Measurements from ENCODE around the gene TNRC6B.
"Not testable (repeated sequence)": the region's sequence is repeated elsewhere in the genome, so short reads cannot be mapped to it uniquely, and the experiment has no call there.

TNRC6B gene, protein sequence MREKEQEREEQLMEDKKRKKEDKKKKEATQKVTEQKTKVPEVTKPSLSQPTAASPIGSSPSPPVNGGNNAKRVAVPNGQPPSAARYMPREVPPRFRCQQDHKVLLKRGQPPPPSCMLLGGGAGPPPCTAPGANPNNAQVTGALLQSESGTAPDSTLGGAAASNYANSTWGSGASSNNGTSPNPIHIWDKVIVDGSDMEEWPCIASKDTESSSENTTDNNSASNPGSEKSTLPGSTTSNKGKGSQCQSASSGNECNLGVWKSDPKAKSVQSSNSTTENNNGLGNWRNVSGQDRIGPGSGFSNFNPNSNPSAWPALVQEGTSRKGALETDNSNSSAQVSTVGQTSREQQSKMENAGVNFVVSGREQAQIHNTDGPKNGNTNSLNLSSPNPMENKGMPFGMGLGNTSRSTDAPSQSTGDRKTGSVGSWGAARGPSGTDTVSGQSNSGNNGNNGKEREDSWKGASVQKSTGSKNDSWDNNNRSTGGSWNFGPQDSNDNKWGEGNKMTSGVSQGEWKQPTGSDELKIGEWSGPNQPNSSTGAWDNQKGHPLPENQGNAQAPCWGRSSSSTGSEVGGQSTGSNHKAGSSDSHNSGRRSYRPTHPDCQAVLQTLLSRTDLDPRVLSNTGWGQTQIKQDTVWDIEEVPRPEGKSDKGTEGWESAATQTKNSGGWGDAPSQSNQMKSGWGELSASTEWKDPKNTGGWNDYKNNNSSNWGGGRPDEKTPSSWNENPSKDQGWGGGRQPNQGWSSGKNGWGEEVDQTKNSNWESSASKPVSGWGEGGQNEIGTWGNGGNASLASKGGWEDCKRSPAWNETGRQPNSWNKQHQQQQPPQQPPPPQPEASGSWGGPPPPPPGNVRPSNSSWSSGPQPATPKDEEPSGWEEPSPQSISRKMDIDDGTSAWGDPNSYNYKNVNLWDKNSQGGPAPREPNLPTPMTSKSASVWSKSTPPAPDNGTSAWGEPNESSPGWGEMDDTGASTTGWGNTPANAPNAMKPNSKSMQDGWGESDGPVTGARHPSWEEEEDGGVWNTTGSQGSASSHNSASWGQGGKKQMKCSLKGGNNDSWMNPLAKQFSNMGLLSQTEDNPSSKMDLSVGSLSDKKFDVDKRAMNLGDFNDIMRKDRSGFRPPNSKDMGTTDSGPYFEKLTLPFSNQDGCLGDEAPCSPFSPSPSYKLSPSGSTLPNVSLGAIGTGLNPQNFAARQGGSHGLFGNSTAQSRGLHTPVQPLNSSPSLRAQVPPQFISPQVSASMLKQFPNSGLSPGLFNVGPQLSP (N-terminal part only)

DNA sequence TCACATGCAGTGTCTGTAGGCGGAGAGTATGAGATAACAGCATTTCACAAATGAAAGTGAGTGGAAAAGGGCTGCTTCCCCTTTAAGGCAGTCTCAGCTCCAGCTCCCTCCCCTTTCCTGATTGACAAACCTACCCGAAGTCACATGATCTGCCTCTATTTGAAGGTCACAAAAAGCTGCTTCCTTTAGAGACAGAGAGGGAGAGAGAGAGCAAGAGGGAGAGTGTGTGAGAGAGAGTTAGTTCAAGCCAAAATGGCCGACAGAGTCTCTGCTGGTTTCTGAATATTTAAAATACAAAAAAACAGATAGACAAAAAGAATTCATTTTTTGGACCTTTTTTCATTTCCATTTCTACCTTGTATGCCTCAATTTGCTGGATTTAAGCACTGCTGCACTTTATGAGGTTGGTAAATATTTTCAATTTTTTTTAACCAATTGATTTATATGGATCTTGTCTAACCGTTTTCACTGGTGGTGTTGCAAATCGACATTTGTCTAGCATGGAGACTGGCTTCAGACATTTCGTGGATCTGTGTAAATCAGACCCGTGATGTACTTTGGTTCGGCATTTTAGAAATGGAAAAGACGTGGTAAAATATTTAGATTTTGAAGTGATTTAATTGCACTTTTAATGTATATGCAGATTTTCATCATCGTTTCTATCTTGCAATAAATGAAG, at the start of gene TNRC6B:
Gene TNRC6B (plus strand): TSS at position 188 of the 679 bp plus-strand sequence. CDS start 211 bp downstream, at position 399.
- DNase-seq (ENCODE audit: low read depth), result peak; percentile 97

DNA sequence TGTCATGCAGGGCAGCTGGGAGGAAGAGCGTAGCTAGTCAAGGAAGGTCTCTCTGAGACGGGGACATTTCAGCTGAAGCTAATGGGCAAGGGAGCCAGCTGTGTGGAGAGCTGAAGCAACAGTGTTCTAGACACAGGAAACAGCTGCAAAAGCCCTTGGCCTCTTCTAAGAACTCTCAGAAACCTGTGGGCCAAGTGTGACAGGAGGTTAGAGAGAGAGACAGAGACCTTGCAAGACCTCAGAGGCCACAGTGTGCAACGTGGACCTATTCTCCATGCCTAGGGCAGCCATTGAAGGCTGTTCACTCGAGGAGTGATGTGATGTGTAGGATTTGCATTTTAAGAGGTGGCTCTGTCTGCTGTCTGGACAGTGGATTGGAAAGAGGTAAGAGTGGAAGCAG, 48.7 kb upstream of the TNRC6B start:
- DNase-seq (ENCODE audit: low read depth), result no peak

DNA sequence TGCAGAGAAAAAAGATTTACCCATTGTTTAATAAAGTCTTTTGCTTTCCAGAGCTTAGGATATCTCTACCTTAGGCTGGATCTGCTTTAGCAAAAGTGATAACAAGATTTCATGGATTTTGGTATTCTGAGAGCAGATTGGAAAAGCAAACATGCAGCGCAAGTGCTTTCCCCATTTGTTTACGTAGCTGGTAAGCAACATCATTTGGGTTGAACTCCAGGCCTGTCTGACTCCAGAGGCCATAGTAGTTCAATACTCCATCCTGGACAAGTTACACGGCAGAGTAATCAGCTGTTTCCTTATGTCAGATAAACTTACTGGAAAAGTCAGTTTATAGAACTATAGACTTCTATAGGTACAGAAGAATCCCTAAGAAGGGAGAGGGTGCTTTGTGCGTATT, 40.6 kb upstream of the TNRC6B start:
- no peak for DNase-seq (ENCODE audit: low read depth)

DNA sequence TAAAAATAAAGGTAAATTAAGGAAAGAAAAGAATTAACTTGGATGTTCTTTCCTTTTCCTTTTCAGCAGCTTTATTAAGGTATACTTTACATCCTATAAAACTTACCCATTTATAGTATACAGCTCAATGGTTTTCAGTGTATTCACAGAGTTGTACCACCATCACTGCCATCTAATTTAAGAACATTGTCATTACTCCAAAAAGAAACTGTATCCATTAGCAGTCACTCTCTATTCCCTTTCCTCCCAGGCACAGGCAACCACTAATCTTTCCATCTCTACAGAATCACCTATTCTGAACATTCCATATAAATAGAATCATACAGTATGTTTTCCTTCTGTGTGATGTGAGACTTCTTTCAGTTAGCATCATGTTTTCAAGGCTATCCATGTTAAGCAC, 38.9 kb upstream of the TNRC6B start:
- DNase-seq (ENCODE audit: low read depth), result no peak

DNA sequence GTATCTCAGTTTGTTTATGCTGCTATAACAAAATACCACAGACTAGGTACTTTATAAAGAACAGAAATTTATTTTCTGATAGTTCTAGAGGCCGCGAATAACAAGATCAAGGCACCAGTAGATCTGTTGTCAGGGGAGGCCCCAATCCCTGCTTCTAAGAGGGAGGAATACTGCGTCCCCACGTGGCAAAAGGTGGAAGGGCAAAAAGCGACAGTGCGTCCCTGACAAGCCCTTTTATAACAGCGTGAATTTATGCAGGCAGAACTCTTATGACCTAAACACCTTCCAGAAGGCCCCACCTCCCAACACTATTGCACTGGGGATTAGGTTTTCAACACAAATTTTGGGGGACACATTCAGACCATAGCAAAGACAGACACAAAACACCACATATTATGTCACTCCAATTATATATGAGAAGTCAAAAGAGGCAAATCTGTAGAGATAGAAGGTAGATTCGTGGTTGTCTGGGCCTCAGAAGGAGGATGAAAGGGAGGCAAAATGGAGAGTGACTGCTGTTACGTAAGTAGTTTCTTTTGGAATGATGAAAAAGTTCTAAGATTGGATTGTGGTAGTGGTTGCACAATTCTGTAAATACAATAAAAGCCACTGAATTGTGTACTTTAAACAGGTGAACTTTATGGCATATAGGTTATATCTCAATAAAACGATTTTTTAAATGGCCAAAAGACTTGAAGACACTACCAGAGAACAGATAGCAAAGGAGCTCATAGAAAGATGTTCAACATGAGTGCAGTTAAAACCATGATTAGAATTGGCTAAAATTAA, 30.1 kb upstream of the TNRC6B start:
- DNase-seq (ENCODE audit: low read depth), result no peak

DNA sequence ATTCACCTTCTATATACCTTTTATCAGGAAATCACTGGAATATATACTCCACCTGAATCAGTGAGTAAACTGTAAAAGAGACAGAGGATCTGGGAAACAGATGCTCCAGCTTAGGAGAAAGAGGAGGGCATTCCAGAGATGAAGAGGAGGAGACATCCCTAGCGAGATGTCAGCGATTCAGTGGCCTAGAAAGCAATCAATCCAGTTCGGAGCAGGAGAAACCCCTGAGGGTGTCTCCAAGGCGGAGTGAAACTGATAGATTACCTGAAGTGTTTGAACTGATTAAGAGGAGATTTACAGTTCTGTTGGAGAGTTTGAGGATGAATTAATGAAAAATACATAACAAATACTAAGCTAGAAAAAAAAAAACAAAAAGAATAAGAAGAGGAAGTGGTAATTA, 24.5 kb upstream of the TNRC6B start:
- DNase-seq (ENCODE audit: low read depth), result no peak

DNA sequence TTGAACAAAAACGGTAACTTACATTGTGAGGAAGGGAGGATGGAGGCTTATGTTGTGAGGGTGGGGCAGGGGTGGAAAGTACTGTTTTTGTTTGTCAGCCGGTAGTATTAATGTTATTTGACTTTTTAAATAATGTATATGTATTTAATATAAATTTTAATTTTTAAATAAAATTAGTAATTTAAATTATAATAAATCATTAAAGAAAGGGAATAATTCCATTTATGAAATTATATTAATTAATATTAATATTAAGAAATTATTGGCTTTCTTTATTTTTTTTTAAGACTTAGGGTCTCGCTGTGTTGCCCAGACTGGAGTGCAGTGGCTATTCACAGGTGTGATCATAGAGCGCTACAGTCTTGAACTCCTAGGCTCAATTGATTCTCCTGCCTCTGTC, 24.0 kb upstream of the TNRC6B start:
- no peak for DNase-seq (ENCODE audit: low read depth)

DNA sequence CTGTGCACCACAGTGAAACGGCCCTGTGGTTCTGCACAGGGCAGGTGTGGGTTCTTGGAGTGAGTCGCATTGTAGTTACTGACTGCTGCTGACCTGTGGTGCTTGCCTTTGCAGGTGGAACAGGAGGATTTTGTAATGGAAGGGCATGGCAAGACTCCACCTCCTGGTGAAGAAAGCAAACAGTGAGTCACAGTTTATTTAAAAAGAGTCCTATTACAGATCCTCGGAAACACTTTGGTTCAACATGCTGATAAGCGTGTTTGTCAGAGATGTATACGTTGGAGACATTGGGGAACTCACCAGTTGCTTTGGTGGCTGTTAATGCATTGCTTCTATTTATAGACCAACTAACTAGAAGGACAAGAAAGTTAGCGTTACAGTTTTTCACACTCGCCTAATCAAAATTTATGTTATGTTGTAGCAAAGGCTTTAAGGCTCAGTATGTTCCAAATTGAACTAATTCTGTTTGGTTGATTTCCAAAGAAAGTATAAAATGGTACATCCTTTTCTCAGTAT, 21.7 kb upstream of the TNRC6B start:
- peak; percentile 27 for DNase-seq (ENCODE audit: low read depth)

DNA sequence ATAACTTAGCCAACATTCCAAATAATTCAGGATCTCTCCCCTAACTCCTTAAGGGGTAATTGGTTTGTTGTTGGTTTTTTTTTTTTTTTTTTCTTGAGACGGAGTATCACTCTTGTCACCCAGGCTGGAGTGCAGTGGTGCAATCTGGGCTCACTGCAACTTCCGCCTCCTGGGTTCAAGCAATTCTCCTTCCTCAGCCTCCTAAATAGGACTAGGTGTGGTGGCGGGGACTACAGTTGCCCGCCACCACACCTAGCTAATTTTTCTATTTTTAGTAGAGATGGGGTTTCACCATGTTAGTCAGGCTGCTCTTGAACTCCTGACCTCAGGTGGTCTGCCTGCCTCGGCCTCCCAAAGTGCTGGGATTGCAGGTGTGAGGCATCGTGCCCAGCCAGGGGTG, 21.0 kb upstream of the TNRC6B start:
- DNase-seq (ENCODE audit: low read depth), result not testable (repeated sequence)

DNA sequence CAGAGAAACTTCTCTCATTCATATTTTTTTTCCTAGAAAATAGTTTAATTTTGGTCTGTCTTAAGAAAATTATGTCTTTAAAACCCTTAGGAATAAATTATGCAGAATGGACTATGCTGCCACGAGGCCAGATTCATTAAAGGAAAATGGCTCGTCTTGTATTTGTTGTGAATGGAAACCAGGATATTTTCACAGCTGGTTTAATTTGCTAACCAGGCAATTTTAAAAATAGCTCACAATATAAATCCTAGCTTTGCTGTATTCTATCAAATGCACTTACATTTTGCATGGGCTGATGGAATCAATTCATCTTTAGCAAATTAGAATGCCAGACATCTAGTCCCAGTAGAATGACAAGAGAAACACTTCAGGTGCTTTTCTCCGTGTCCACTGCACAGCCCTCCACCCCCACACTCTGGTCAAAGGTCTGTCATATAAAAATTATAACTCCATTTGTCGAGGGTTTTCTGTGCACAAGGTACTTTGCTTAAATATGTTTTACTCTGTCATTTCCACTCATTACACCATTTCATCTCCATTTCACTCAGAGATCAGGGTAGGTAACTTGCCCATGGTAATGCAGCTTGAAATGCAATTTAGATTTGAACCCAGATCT, 20.3 kb upstream of the TNRC6B start:
- no peak for DNase-seq (ENCODE audit: low read depth)

DNA sequence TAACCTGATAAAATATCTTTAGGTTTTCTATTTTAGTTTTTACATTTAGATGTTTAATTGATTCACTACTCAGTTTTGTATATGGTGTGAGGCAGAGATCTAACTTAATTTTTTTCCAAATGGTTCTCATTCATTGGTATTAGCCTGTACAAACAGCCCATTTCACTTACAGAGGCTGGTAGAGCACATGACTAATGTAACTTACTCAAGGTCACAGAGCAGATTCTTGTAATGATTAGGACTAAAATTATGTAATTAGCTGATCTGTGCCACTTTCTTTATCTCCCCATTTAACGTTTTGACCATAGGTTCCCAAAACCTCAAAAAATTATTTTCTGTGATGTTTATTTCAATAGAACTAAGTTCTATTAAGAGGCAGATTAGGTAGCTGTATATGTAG, 16.5 kb upstream of the TNRC6B start:
- no peak for DNase-seq (ENCODE audit: low read depth)

DNA sequence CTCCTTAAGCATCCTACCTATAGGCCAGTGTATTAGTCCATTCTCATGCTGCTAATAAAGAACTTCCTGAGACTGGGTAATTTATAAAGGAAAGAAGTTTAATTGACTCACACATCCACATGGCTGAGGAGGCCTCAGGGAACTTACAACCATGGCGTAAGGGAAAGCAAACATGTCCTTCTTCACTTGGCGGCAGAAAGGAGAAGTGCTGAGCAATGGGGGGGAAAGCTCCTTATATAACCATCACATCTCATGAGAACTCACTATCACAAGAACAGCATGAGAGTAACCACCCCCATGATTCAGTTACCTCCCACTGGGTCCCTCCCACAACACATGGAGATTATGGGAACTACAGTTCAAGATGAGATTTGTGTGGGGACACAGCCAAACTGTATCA, 12.2 kb upstream of the TNRC6B start:
- DNase-seq (ENCODE audit: low read depth), result not testable (repeated sequence)

DNA sequence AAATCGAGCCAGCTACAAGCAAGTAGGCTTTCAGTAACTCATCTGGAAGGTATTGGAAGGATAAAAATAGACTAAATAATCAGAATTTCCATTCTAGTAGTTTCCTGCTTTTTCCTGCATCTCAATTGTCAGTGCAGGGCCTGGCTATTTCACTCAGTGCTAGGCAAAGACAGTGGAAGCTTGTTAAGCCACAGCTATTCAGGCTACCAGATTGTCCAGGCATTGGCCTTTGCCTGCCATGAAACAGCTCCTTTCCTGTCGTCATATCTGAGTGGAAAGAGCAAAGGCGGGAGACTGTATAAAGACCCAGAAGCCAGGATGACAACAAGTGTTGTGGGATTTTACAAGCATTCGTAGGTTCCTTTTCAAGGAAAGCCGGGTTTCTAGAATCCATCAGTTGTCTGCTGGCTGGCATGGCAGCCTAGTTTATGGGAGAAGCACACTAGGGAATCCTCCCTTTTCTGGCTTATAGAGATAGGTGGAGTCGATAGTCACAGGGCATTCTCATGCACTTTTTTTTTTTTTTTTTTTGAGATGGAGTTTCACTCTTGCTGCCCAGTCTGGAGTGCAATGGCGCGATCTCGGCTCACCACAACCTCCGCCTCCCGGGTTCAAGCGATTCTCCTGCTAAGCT, 2.0 kb upstream of the TNRC6B start:
- peak; percentile 78 for DNase-seq (ENCODE audit: low read depth)

DNA sequence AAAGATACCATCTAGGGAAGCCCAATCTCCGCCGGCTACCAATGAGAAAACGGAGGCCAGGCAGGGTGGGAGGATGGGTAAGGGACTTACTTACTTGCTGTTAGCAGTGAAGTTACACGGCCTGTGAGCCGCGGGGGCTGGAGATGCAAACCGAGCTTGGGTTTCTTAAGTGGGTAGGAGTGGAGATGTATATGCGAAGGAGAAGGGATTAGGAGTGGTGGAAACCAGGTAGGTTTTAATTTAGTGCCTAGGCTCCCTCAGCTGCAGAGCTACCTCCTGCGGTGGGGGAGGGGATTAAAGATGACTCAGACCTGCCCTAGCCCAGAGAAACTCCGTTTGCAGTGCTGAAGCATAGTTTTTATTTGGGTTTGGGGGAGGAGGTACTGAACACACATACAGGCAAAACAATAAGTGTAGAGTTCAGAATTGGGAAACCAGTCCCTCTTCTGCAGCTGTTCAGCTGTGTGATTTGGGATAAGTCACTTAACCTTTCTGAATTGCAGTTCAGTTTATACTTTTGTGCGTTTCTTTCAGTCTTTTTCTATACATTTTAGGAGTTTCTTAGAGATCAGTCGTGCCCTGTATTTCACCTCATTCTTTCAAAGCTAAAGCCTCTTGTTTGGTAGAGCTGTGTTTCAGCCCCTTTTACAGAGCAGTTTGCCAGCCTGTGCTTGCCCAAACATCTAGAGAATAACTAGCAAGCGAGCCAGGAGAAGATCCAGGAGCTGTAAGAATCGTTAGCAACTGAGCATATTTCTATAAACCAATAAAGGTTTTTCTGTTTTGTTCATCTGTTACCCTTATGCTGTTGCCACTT, 596 bp upstream of the TNRC6B start:
- DNase-seq (ENCODE audit: low read depth), result peak; percentile 40

DNA sequence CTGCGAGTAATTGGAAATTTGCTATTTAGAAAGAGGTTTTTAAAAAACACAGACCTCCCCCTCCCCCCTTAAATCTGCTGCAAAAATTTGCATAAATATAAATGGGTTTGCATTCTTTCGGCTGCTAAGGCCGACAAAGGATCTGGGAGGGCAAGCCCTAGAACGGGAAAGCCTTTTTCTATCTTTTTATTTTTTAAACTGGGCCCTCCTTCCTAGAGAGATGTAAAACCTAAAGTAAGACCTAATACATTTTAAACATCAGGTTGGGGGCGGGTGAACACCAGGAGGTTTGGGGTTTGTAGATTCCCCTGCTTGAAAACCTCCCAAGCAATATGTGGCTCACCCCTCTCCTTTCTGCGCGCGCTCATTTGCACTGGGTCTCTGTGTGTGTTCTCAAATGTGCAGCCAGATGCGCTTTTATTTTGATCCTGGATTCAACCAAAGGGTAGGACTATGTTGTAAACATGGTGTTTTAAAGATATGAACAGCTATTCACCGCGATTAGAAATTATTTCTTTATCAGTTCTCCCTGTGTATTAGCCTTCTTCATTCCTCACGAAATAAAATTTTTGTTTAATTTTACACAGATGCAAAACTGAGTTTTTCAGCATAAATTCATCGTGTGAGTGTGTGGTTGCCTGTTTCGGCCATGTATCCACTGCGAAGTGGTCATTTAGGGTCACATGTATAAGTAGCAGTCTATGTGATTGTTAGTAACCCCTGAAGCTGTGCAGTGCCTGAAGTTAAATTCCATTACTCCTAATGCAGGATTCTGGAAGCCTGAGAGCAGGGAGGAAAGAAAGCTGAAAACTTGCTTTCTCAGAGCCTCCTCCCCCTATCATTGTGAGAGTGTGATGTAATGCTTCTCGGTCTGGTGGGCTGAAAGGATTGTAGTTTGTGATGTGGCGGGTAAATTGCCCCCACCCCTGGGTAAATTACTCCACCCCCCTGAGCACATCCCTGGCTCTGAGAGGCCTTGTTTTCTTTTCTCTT, 988 bp downstream of the TNRC6B start:
- peak; percentile 29 for DNase-seq (ENCODE audit: low read depth)

DNA sequence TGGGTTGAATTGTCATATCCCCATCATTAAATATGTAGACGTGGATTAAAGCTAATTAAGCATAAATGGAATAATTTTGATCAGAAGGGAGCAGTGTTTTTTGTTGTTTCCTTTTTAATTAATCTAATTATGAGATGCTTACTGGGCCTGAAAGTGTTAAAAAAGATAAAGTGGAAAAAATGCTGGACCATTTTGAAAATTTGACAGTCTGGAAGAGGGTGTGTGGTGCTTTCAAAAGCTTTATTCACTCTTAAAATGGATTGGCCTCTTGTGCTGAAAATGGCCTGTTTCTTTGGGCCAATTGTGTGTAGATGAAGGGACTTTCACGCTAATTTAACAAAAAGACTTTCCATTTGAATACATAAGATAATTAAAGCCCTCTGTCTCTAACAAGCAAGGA, 1.8 kb downstream of the TNRC6B start:
- no peak for DNase-seq (ENCODE audit: low read depth)

DNA sequence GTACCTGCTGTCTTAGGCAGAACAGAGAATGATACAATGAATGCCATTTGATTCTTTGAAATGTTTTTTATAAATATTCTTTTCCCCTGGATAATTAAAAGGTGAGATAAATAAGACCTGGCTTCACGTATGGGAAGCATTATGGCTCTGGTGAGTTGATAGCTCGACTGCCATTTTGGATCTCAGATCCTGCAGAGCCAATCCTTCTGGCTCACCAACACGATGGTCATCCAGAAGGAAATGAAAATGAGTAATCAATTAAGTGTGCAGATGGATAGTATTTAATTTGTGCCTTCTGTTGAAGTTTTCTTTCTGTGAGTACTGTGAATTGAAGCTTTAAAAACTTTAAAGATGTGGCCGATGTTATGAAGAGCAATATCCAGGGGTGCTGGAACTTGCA, 2.7 kb downstream of the TNRC6B start:
- no peak for DNase-seq (ENCODE audit: low read depth)

DNA sequence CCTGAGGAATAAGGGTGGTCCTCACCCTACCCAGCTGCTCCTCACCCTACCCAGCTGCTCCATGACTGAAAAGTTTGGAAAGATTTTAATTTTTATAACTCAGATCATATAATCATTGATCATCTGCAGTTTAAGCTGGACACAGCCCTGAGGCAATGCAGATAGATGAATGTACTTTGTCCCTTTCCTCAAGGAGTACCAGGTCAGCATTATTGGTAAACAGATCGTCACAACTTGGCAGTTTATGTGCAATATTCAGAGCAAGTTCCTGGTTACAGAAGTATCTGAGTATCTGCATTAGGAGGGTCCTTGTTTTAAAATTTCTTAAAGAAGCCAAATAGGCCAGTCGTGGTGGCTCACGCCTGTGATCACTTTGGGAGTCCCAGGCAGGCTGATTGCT, 3.6 kb downstream of the TNRC6B start:
- DNase-seq (ENCODE audit: low read depth), result no peak

Measured in fibroblast of gingiva (primary cell).